Subcutaneous abdominal adipose tissue (tissue), 5 donors: ENCODE results near the gene KLHL7.

Experiments used
- H3K27ac ChIP-seq: one replicate; pipeline ENCODE4 v1.7.0; 2013; ENCODE audit warnings: low read depth, mild to moderate bottlenecking, inconsistent platforms, low read length, moderate library complexity
- H3K27me3 ChIP-seq, 5 donors: one replicate each; pipeline ENCODE4 v1.7.0; 2013; ENCODE audit warnings: low read length in 5 of 5, inconsistent platforms in 1 of 5; ENCODE audit not compliant: control insufficient read depth in 5 of 5, insufficient read depth in 4 of 5
- H3K36me3 ChIP-seq, 5 donors: one replicate each; pipeline ENCODE4 v1.7.0; 2013; ENCODE audit warnings: low read length in 5 of 5; ENCODE audit not compliant: control insufficient read depth in 5 of 5, insufficient read depth in 5 of 5
- H3K4me1 ChIP-seq, 5 donors: one replicate each; pipeline ENCODE4 v1.7.0; 2013; ENCODE audit warnings: low read length in 5 of 5, mild to moderate bottlenecking in 3 of 5, moderate library complexity in 1 of 5; ENCODE audit not compliant: control insufficient read depth in 5 of 5, insufficient read depth in 5 of 5
- H3K4me3 ChIP-seq, 5 donors: one replicate each; pipeline ENCODE4 v1.7.0; 2013; ENCODE audit warnings: low read length in 5 of 5, low read depth in 1 of 5
- H3K9ac ChIP-seq, 5 donors: one replicate each; pipeline ENCODE4 v1.7.0; 2013; ENCODE audit warnings: low read length in 5 of 5, mild to moderate bottlenecking in 4 of 5, moderate library complexity in 3 of 5
- H3K9me3 ChIP-seq, 5 donors: one replicate each; pipeline ENCODE4 v1.7.0; 2013; ENCODE audit warnings: low read length in 5 of 5; ENCODE audit not compliant: control insufficient read depth in 5 of 5
- donor health status: healthy.
- donor health status: healthy.
- donor health status: healthy.
- donor health status: healthy.
- donor health status: healthy.

Gene KLHL7

DNA sequence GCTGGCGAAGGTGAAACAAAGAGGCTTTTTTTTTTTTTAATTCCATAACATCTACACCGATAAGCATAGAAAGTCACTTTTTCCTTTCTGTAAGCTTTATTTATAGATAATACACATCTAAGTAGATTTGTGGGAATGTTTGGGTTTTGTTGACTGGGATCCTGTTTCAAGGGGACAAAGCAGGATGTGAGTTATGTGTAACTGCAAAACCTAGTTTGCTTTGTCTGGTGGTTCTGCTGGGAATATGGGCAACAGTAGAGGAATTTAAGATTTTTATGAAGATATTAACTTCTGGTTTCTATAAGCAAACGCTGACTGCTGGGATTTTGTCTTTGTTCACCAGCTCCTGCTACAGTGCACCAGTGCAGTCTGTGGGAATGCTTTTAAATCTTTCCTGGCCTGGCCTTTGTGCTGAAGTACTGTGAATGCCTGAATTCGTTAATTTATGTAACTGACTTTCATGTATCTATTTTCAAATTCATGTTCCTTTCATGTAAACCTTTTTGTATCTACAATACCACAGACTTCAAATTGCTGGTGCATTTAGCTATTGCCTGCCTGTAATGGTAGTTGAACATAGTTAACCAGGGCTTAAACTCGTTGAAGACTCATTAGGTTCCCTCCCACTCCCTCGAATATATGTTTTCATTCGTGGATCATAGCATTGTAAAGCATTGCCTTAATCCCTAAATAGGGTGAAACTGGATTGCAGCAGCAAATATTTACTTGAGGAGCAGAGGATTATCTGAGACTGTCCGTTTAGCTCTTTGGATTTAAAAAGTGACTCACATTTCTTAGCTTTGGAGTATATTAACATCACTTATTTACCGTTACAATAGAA is 1.5 kb downstream of the KLHL7 start:
- Histone ChIP-seq H3K27me3 (no peaks in the 10 kb centered on the region), H3K9me3 (peaks cover 0 to 5% (median 0%) of the 10 kb centered on the region in 5 donors), H3K9ac (peak overlapping the region; percentile 73 to 98 (median 93)), H3K36me3 (peaks cover 0 to 2% (median 0%) of the 10 kb centered on the region in 5 donors), H3K4me3 (peak overlapping the region; percentile 88 to 99 (median 94)), H3K4me1 (peaks cover 4 to 36% (median 26%) of the 10 kb centered on the region in 5 donors), H3K27ac (no peak overlapping the region)

DNA sequence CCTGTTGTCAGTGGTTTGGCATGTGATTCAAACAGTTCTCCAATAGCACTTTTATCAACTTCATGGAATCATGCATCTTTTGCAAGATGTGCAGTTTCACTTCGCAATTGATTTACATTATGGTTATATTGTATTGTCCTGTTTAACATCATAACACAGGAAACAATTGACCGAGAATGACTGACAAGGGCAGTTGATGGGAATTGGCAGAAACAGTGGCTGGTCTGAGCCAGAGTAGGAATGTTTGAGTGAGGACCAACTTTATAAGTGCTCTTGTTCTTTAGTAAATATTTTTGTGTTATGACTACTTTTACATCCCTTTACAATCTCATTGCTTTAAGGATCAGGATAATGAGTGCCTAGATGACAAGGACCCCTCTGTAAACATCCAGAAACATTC is 2.2 kb downstream of the KLHL7 start:
- Histone ChIP-seq H3K9ac (peak overlapping the region in 1 of 5 donors; percentile 94), H3K27me3 (no peaks in the 10 kb centered on the region), H3K4me1 (peaks cover 4 to 36% (median 26%) of the 10 kb centered on the region in 5 donors), H3K27ac (no peak overlapping the region), H3K36me3 (peaks cover 0 to 2% (median 0%) of the 10 kb centered on the region in 5 donors), H3K4me3 (no peak overlapping the region), H3K9me3 (no peaks in the 10 kb centered on the region)

DNA sequence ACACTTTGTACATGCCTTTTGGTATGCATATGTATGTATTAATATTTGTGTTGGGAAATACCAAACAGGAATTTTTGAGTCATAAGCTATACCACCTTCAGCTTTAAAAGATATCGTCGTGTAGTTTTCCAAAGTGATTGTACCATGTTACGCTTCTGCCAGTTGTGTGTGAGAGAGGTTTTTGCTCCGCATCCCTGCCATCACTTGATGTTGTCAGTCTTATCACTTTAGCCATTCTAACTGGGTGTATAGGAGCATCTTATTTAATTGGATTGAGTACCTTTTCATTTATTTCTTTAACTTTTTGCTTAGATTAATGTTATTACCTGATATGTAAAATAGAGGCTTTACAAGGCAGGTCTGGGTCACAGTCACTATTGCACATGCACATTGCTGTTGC is 3.4 kb downstream of the KLHL7 start:
- peaks cover 4 to 36% (median 26%) of the 10 kb centered on the region in 5 donors for H3K4me1 ChIP-seq
- H3K9ac ChIP-seq: no peak overlapping the region
- no peaks in the 10 kb centered on the region for H3K9me3 ChIP-seq
- no peak overlapping the region for H3K27ac ChIP-seq
- no peaks in the 10 kb centered on the region for H3K27me3 ChIP-seq
- H3K36me3 ChIP-seq: no peaks in the 10 kb centered on the region
- no peak overlapping the region for H3K4me3 ChIP-seq

DNA sequence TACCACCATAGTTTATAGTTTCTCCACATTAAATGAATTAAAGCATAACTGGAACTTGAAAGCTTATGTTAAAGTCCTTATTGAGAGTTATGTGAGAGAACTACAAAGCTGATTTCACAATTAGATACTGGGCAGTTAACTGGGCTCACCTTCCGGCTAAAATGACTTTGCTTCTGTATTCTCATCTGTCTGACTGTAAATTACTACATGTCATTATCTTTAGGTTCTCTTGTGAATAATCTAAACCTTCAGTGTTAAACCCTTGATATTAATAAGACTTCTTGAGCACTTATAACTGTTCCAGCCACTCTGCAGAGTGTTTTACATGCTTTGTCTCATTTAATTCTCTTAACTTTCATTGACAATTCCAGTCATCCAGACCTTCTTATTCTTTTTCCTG is 3.9 kb downstream of the KLHL7 start:
- no peak overlapping the region for H3K9ac ChIP-seq
- no peak overlapping the region for H3K4me3 ChIP-seq
- H3K9me3 ChIP-seq: no peaks in the 10 kb centered on the region
- no peaks in the 10 kb centered on the region for H3K36me3 ChIP-seq
- H3K4me1 ChIP-seq: peaks cover 4 to 36% (median 26%) of the 10 kb centered on the region in 5 donors
- no peak overlapping the region for H3K27ac ChIP-seq
- no peaks in the 10 kb centered on the region for H3K27me3 ChIP-seq

DNA sequence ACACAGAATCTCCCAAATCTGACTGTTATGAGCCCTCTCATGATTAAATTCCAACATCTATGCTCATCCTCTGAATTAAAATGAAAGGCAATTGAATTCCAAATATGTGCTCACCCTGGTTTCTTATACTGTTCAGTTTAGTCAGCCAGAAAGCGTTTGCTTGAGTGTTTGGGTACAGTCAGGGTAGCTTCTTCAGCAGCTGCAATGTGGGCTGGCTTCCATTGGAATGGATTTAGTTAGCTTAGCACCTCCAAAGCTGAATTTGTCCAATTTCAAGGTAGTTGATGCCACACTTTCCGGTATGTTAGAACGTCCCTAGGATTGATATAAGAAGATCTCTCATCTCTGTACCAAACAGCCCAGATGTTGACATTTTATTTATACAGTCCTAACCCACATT is 9.3 kb downstream of the KLHL7 start:
- Histone ChIP-seq H3K27ac (no peak overlapping the region), H3K9me3 (no peaks in the 10 kb centered on the region), H3K4me3 (no peak overlapping the region), H3K27me3 (no peaks in the 10 kb centered on the region), H3K36me3 (peaks cover 0 to 6% (median 0%) of the 10 kb centered on the region in 5 donors), H3K4me1 (peaks cover 0 to 4% (median 3%) of the 10 kb centered on the region in 5 donors), H3K9ac (no peak overlapping the region)

DNA sequence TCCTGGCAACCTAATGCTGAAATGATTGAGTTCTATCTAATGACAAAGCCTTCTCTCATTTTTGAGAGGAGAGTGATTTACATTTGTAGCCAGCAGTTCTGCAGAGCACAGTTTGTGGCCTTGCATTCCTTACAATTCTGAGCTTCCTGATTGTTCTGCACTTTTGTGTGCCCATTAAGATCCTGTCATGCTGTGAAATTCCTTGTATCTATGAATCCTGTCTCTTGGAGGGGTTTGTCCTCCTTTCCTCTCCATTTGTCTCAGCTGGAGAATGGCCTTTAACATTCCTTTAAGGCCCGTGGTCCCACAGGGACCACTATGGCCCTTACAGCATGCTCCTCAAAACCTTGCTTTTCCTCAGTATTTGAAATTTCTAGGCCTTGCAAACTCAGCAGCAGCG is 10.4 kb downstream of the KLHL7 start:
- H3K36me3 ChIP-seq: peaks cover 0 to 6% (median 0%) of the 10 kb centered on the region in 5 donors
- H3K27ac ChIP-seq: no peak overlapping the region
- no peaks in the 10 kb centered on the region for H3K27me3 ChIP-seq
- no peak overlapping the region for H3K9ac ChIP-seq
- H3K4me1 ChIP-seq: no peaks in the 10 kb centered on the region
- no peak overlapping the region for H3K4me3 ChIP-seq
- no peaks in the 10 kb centered on the region for H3K9me3 ChIP-seq

DNA sequence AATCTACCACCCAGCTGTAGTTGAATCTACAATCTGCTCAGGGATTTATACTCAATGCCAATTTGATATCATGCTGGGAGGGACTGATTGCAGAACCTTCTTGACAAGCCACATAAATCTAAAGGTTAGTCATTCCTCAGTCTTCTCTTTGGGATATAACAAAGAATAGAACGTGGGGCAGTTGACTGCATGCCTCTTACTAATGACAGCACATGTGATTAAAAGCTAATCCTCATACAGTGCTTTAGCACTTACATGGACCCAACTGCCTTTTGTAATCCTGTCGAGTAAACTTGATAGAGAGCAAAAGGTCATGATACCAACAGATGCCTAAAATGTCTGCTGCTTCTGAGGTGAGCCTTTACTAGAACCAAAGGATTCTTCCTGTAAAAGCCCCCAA is 12.3 kb downstream of the KLHL7 start:
- Histone ChIP-seq H3K27me3 (no peaks in the 10 kb centered on the region), H3K36me3 (peaks cover 0 to 6% (median 0%) of the 10 kb centered on the region in 5 donors), H3K27ac (no peak overlapping the region), H3K9ac (no peak overlapping the region), H3K4me1 (no peaks in the 10 kb centered on the region), H3K9me3 (no peaks in the 10 kb centered on the region), H3K4me3 (no peak overlapping the region)

DNA sequence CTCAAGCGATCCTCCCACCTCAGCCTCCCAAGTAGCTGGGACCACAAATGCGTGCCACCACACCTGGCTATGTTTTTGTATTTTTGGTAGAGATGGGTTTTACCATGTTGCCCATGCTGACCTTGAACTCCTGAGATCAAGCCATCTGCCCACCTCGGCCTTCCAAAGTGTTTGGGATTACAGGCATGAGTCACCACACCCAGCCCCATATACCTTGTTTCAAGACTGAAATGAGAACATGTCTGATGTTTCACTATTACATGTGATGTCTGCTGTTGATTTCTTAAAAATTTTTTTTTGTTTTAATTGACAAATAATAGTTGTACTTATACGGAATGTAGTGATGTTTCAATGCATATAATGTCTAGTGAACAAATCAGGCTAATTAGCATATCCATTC is 14.5 kb downstream of the KLHL7 start:
- Histone ChIP-seq H3K27me3 (no peaks in the 10 kb centered on the region), H3K36me3 (peaks cover 0 to 6% (median 3%) of the 10 kb centered on the region in 5 donors), H3K9ac (no peak overlapping the region), H3K9me3 (no peaks in the 10 kb centered on the region), H3K4me3 (no peak overlapping the region), H3K27ac (no peak overlapping the region), H3K4me1 (no peaks in the 10 kb centered on the region)

DNA sequence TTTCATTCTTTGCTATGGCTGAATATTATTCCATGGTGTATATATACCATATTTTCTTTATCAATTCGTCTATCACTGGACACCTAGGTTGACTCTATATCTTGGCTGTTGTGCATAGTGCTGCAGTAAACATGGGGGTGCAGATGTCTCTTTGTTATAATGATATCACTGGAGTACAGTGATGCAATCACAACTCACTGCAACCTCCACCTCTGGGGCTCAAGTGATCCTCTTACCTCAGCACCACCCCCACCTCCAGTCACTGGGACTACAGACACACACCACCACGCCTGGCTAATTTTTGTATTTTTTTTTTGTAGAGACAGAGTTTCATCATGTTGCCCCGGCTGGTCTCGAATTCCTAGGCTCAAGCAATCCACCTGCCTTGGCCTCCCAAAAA is 15.6 kb downstream of the KLHL7 start:
- Histone ChIP-seq H3K4me3 (no peak overlapping the region), H3K27me3 (no peaks in the 10 kb centered on the region), H3K36me3 (peaks cover 3 to 16% (median 13%) of the 10 kb centered on the region in 5 donors), H3K9me3 (no peaks in the 10 kb centered on the region), H3K4me1 (no peaks in the 10 kb centered on the region), H3K9ac (no peak overlapping the region), H3K27ac (no peak overlapping the region)

DNA sequence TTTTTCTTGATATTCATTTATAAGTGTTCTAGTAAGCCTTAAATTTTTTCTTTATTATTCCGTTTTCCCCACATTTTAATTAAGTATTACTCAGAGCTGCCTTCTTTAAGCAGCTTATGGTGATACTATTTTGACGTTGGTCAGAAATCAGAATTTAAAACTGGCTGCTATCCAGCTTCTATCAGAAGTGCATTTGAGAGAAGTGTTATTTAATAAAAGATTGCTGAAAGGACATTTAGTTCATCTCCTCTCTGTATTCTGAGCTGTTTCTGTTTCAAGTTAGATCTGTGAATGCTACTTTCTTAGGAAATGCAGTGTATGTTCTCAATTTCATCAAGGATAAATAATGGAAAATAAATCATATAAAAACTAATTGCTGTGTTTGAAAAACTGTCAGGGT is 17.4 kb downstream of the KLHL7 start:
- no peak overlapping the region for H3K27ac ChIP-seq
- no peak overlapping the region for H3K4me3 ChIP-seq
- H3K27me3 ChIP-seq: no peaks in the 10 kb centered on the region
- no peaks in the 10 kb centered on the region for H3K4me1 ChIP-seq
- no peak overlapping the region for H3K9ac ChIP-seq
- no peaks in the 10 kb centered on the region for H3K9me3 ChIP-seq
- H3K36me3 ChIP-seq: peaks cover 11 to 33% (median 19%) of the 10 kb centered on the region in 5 donors
